Omental fat pad (tissue), 4 donors: ENCODE measurements around the gene SQSTM1. TPM values are rescaled to one million over a fixed set of nuclear protein-coding genes. Genes with fewer than 3 reads are reported as not detected.

Source experiments
- ATAC-seq: fragments of 150-250 bp; one replicate; pipeline ENCODE4 v1.9.1; 2016; ENCODE audit warnings: mild to moderate bottlenecking, moderate library complexity; ENCODE audit not compliant: low FRiP score
- DNase-seq: peaks from one replicate; pipeline ENCODE4 v3.0.0-alpha.2; 2019; ENCODE audit warnings: low spot score
- CTCF ChIP-seq, 3 donors: fragments of 450-650 bp; IDR thresholded peaks; one replicate each; pipeline ENCODE4 v1.5.1; 2016 to 2017; ENCODE audit warnings: antibody characterized with exemption in 3 of 3, mild to moderate bottlenecking in 3 of 3, moderate library complexity in 2 of 3
- total RNA-seq, 4 donors: library from RNA; depleted of rRNA; stranded (reverse); fragments of >200 nt; gene quantifications; one replicate each; pipeline ENCODE4 v1.1.0, GENCODE V29; 2016

Gene SQSTM1
- total RNA-seq, 4 donors from 2014 or later = 400 to 762 (median 566) TPM

- no peak for TF ChIP-seq CTCF (IDR thresholded peaks at IDR 0.05)
- DNase-seq (peak; percentile 20), ATAC-seq (no peak)
These were observed 20.1 kb downstream of the SQSTM1 start for GRCh38 chr5:179840766-179841165.

- no peak for TF ChIP-seq CTCF (IDR thresholded peaks at IDR 0.05)
- ATAC-seq = no peak
- DNase-seq = peak; percentile 14
These were observed 20.9 kb downstream of the SQSTM1 start for GRCh38 chr5:179841621-179842020.

- DNase-seq (no peak), ATAC-seq (no peak)
- no peak for TF ChIP-seq CTCF (IDR thresholded peaks at IDR 0.05)
These were observed 32.4 kb downstream of the SQSTM1 start for GRCh38 chr5:179852993-179853547.

- TF ChIP-seq CTCF (IDR thresholded peaks at IDR 0.05) = no peak
- no peak for DNase-seq
- no peak for ATAC-seq
These were observed 33.7 kb downstream of the SQSTM1 start for GRCh38 chr5:179854356-179854755.

GRCh38 chr5:179858241-179858585 is 37.5 kb downstream of the SQSTM1 start:
- DNase-seq = no peak
- no peak for TF ChIP-seq CTCF (IDR thresholded peaks at IDR 0.05)
- peak; percentile 22 for ATAC-seq

- TF ChIP-seq CTCF (IDR thresholded peaks at IDR 0.05) = no peak
- ATAC-seq (peak; percentile 98), DNase-seq (peak; percentile 84)
These were observed 38.1 kb downstream of the SQSTM1 start, which contains the start of gene MRNIP for GRCh38 chr5:179858586-179859427. Gene MRNIP, minus strand, starts transcription at chr5:179858817. Its CDS starts 21 bp downstream, at chr5:179858796.

- no peak for DNase-seq
- no peak for TF ChIP-seq CTCF (IDR thresholded peaks at IDR 0.05)
- no peak for ATAC-seq
These were observed 39.6 kb downstream of the SQSTM1 start for GRCh38 chr5:179860301-179860700.
